ENCODE measurements around the gene IL32.

Gene IL32, protein sequence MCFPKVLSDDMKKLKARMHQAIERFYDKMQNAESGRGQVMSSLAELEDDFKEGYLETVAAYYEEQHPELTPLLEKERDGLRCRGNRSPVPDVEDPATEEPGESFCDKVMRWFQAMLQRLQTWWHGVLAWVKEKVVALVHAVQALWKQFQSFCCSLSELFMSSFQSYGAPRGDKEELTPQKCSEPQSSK

DNA sequence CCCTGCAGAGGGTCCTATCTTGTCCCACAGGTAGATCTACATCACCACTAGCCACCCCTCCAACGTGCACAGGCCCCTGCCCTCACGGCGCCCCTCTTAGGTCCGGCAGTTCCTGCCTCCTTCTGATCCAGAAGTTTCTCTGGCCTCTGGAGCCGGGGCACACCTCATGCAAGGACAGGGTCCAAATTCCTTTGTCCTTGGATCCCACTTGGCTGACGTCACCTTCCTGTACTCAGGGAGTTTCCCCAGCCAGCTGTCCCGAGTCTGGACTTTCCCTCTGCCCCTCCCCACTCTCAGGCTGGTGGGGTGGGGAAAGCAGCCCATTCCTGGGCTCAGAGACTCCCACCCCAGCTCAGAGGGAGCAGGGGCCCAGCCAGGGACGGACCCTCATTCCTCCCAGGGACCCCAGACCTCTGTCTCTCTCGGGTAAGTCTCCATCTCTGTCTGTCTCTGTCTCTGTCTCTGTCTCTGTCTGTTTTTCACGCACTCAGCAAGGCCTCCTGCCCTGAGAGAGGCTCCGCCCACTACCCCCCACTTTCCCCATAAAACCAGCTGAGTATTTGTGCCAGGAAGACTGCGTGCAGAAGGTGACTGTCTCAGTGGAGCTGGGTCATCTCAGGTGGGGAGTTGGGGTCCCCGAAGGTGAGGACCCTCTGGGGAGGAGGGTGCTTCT lies at the start of gene IL32:
Gene IL32, plus strand, starts transcription at position 572 of the 673 bp plus-strand sequence. CDS start 172 bp downstream, outside the sequence.
- Histone ChIP-seq H3K4me3 (ENCODE audit: low read depth, low read length) (no peak within 1 kb of the TSS), H3K36me3 (no peaks in the 10 kb centered on the region), H3K27ac (no peak within 1 kb of the TSS; the same call in 1 of the 2 replicates), H3K27me3 (ENCODE audit: insufficient read depth, low read depth, severe bottlenecking) (no peaks in the 10 kb centered on the region), H3K9me3 (ENCODE audit: severe bottlenecking) (no peaks in the 10 kb centered on the region)
- DNase-seq: no peak
- no peak for TF ChIP-seq CTCF (IDR thresholded peaks at IDR 0.05; ENCODE audit: low read depth, low read length)

DNA sequence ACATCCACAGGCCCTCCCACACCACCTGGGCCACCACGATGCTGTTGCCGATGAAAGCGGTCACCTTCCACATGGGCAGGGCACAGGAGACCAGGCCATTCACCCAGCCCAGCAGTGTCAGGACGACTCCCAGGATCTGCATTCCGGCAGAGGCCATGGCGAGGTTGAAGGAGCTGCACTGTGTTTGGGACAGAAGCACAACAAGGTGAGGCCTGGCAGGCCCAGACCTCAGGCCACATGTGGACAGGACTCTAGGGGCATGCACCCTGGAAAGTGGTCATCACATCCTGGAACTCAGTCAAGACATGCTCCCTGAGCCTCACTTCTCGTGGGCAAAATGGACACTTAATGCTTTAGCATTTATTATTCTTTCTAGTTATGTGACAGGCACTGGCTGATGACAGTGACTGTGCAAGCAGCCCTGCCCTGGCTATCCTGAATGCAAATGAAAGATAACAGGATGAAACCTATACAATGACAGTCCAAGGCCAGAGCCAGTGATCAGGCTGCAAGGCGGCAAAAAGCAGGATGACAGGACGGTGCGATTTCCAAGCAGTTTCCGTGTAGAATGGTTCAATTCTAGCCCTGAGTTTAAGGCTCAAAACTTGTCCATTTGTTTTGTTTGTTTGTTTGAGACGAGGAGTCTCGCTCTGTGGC lies 49.4 kb upstream of the IL32 start:
- DNase-seq: no peak
- Histone ChIP-seq H3K9me3 (ENCODE audit: severe bottlenecking) (no peaks in the 10 kb centered on the region), H3K36me3 (no peaks in the 10 kb centered on the region), H3K27ac (no peak overlapping the region), H3K4me3 (ENCODE audit: low read depth, low read length) (no peak overlapping the region), H3K27me3 (ENCODE audit: insufficient read depth, low read depth, severe bottlenecking) (no peaks in the 10 kb centered on the region)
- TF ChIP-seq CTCF (IDR thresholded peaks at IDR 0.05; ENCODE audit: low read depth, low read length): no peak

GRCh38 chr16:3017344-3017743 lies 48.1 kb upstream of the IL32 start:
- Histone ChIP-seq H3K27ac (no peak overlapping the region), H3K27me3 (ENCODE audit: insufficient read depth, low read depth, severe bottlenecking) (no peaks in the 10 kb centered on the region), H3K4me3 (ENCODE audit: low read depth, low read length) (no peak overlapping the region), H3K36me3 (peaks cover 4% of the 10 kb centered on the region; the same call in 1 of the 2 replicates), H3K9me3 (ENCODE audit: severe bottlenecking) (no peaks in the 10 kb centered on the region)
- no peak for TF ChIP-seq CTCF (IDR thresholded peaks at IDR 0.05; ENCODE audit: low read depth, low read length)
- no peak for DNase-seq

GRCh38 chr16:3017794-3018506 lies 47.5 kb upstream of the IL32 start, which contains the start of gene CLDN6:
CLDN6 (minus strand) TSS chr16:3018183; CDS start chr16:3016021, 2,162 bp downstream.
- no peak within 1 kb of the TSS for H3K4me3 ChIP-seq (ENCODE audit: low read depth, low read length)
- no peak within 1 kb of the TSS for H3K27ac ChIP-seq
- TF ChIP-seq CTCF (IDR thresholded peaks at IDR 0.05; ENCODE audit: low read depth, low read length): peak; percentile 37; the same call in 1 of the 2 replicates
- DNase-seq: no peak
- H3K36me3 ChIP-seq: peaks cover 8% of the 10 kb centered on the region
- H3K9me3 ChIP-seq (ENCODE audit: severe bottlenecking): no peaks in the 10 kb centered on the region
- H3K27me3 ChIP-seq (ENCODE audit: insufficient read depth, low read depth, severe bottlenecking): no peaks in the 10 kb centered on the region

DNA sequence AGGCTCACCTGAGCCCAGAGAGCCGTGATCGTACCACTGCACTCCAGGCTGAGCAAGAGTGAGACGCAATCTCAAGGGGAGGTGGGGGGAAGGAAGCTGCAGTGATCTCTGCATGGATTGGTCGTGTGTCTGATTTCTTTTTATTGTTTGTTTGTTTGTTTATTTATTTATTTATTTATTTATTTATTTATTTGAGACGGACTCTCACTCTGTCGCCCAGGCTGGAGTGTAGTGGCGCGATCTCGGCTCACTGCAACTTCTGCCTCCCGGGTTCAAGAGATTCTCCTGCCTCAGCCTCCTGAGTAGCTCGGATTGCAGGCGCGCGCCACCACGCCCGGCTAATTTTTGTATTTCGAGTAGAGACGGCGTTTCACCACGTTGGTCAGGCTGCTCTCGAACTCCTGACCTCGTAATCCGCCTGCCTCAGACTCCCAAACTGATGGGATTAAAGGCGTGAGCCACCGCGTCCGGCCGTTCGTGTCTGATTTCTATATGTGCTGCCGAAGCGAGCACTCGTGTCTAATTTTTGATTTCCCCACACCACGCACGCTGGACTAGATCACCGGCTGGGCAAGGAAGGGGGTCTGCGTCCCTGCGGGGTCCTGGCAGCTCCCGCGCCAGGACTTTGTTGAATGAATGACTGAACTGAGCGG lies 45.7 kb upstream of the IL32 start:
- Histone ChIP-seq H3K4me3 (ENCODE audit: low read depth, low read length) (peak overlapping the region; percentile 57), H3K9me3 (ENCODE audit: severe bottlenecking) (no peaks in the 10 kb centered on the region), H3K36me3 (peaks cover 8% of the 10 kb centered on the region), H3K27ac (peak overlapping the region; percentile 65), H3K27me3 (ENCODE audit: insufficient read depth, low read depth, severe bottlenecking) (no peaks in the 10 kb centered on the region)
- TF ChIP-seq CTCF (IDR thresholded peaks at IDR 0.05; ENCODE audit: low read depth, low read length): no peak
- DNase-seq: no peak

All from WERI-Rb-1 (cell line).